ENCODE results near the gene GPR137. TPM values are rescaled to one million over a fixed set of nuclear protein-coding genes. Genes with fewer than 3 reads are reported as not detected.

GPR137 gene
- total and polyA plus RNA-seq, 9 of the 15 experiments (the other 6 are each of a cell fraction or from before 2014, with no cell fraction given) = 0.32 to 26.7 (median 10.7) TPM

GRCh38 chr11:64290352-64291261, 5.0 kb downstream of the GPR137 start (continued):
- TF ChIP-seq IRF9 (tag; IDR thresholded peaks at IDR 0.05) (no peak), CHD4 (IDR thresholded peaks at IDR 0.05; ENCODE audit: insufficient read depth, insufficient replicate concordance, low read depth, low read length, poor library complexity, severe bottlenecking) (no peak), STAT5B (CRISPR knock-in tag; IDR thresholded peaks at IDR 0.05) (no peak), ZFP1 (CRISPR knock-in tag; IDR thresholded peaks at IDR 0.05) (no peak), HDAC3 (IDR thresholded peaks at IDR 0.05; ENCODE audit: borderline replicate concordance, partially characterized antibody) (no peak)

- H4K20me1 ChIP-seq (replicated peaks; ENCODE audit: control insufficient read depth, insufficient read depth, low read length) = no peaks in the 10 kb centered on the region
- H3K36me3 ChIP-seq (ENCODE audit: control insufficient read depth, insufficient read depth, low read length) = no peaks in the 10 kb centered on the region
- H3K27me3 ChIP-seq (ENCODE audit: control insufficient read depth in 2 of 2, insufficient read depth in 2 of 2, low read length in 2 of 2) = peaks cover 27 to 44% of the 10 kb centered on the region in 2 experiments; a peak in 4 of 5 replicates
- H3K4me2 ChIP-seq (ENCODE audit: insufficient read depth, low read length) = no peak within 1 kb of the TSS
- no TSS peak for BruUV-seq (replicated peaks)
- H3K27ac ChIP-seq (ENCODE audit: extremely low read depth, low read depth, low read length) = no peak within 1 kb of the TSS
- in situ Hi-C loops (cut with MboI) (no loop called here), intact Hi-C loops (cut with micrococcal nuclease) (no loop called here)
- H3K4me1 ChIP-seq (replicated peaks in 1 of 2; ENCODE audit: control insufficient read depth in 2 of 2, insufficient read depth in 2 of 2, low read length in 2 of 2) = peaks cover under 1 to 43% of the 10 kb centered on the region in 2 experiments; a peak in 3 of 5 replicates
- DNase-seq (ENCODE audit: extremely low read depth in 1 of 4, low spot score in 3 of 4) (no peak), ATAC-seq (no peak), FAIRE-seq (no peak)
- no peaks in the 10 kb centered on the region for H3K9me1 ChIP-seq (ENCODE audit: control insufficient read depth, insufficient read depth, low read length)
- POLR2A ChIA-PET = no interaction called here
- H2AFZ ChIP-seq (ENCODE audit: low read depth, low read length) = no peak within 1 kb of the TSS
- no peaks in the 10 kb centered on the region for H3K9me3 ChIP-seq (replicated peaks; ENCODE audit: control insufficient read depth, insufficient read depth, low read depth, low read length)
- CTCF ChIA-PET (ENCODE audit: low intra/inter-chr PET ratio) = no interaction called here
- H3K4me3 ChIP-seq = no peak within 1 kb of the TSS
- 22% methylated on average over 10 of the region's 45 CpGs for WGBS (ENCODE audit: insufficient coverage, low coverage, missing lambda C conversion rate)
- no peaks in the 10 kb centered on the region for H3K79me2 ChIP-seq (ENCODE audit: control insufficient read depth, insufficient read depth, low read length)
- peak within 1 kb of the TSS in 1 of 2 experiments; percentile 29; a peak in 1 of 4 replicates for H3K9ac ChIP-seq (ENCODE audit: insufficient read depth in 1 of 2, low read depth in 2 of 2, low read length in 2 of 2)
- TF ChIP-seq POLR2G (IDR thresholded peaks at IDR 0.05; ENCODE audit: low read depth, low read length) (peak; percentile 56; the same call in 1 of the 2 replicates), ZNF609 (CRISPR knock-in tag; IDR thresholded peaks at IDR 0.05; ENCODE audit: borderline replicate concordance) (no peak), SRSF7 (optimal IDR thresholded peaks at IDR 0.05; ENCODE audit: low read depth, low read length) (no peak), WHSC1 (IDR thresholded peaks at IDR 0.05; ENCODE audit: low read length) (no peak), HDAC8 (tag; IDR thresholded peaks at IDR 0.05) (no peak), CBFB (CRISPR knock-in tag; IDR thresholded peaks at IDR 0.05) (no peak)
These were observed 5.7 kb downstream of the GPR137 start, which contains the start of gene KCNK4 for GRCh38 chr11:64291262-64291751. Gene KCNK4 (plus strand): TSS chr11:64291302. CDS start chr11:64293019, 1,717 bp downstream.
